ENCODE results near the gene ACOT2.
A peak's percentile ranks its signal among the peaks of the same experiment; 100 is the strongest.
"Not testable (repeated sequence)": the region's sequence is repeated elsewhere in the genome, so short reads cannot be mapped to it uniquely, and the experiment has no call there.

ACOT2 gene, protein sequence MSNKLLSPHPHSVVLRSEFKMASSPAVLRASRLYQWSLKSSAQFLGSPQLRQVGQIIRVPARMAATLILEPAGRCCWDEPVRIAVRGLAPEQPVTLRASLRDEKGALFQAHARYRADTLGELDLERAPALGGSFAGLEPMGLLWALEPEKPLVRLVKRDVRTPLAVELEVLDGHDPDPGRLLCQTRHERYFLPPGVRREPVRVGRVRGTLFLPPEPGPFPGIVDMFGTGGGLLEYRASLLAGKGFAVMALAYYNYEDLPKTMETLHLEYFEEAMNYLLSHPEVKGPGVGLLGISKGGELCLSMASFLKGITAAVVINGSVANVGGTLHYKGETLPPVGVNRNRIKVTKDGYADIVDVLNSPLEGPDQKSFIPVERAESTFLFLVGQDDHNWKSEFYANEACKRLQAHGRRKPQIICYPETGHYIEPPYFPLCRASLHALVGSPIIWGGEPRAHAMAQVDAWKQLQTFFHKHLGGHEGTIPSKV

DNA sequence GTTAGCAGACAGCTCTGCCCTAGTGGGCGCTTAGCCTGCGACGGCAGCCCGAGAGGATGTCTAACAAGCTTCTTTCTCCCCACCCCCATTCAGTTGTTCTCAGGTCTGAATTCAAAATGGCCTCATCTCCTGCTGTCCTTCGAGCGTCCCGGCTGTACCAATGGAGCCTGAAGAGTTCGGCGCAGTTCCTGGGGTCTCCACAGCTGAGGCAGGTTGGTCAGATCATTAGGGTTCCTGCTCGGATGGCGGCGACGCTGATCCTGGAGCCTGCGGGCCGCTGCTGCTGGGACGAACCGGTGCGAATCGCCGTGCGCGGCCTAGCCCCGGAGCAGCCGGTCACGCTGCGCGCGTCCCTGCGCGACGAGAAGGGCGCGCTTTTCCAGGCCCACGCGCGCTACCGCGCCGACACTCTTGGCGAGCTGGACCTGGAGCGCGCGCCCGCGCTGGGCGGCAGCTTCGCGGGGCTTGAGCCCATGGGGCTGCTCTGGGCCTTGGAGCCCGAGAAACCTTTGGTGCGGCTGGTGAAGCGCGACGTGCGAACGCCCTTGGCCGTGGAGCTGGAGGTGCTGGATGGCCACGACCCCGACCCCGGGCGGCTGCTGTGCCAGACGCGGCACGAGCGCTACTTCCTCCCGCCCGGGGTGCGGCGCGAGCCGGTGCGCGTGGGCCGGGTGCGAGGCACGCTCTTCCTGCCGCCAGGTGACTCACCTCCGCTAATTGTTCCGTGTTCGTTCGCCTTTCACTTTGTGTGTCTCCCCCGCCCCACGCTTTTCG lies at the start of gene ACOT2:
Gene ACOT2 (plus strand): TSS at position 29 of the 774 bp plus-strand sequence. CDS start 28 bp downstream, at position 57.
- Histone ChIP-seq H3K4me3 (peak within 1 kb of the TSS; percentile 87), H3K27ac (peak within 1 kb of the TSS; percentile 95 to 99)

GRCh38 chr14:73521229-73521628 lies 47.8 kb upstream of the ACOT2 start:
- no peak for DNase-seq (ENCODE audit: low spot score)
- no peak for TF ChIP-seq CTCF (IDR thresholded peaks at IDR 0.05)
- H3K4me3 ChIP-seq: no peak overlapping the region
- H3K27ac ChIP-seq: no peak overlapping the region

More for the DNA sequence above, at the start of gene ACOT2:
- peak; percentile 94 for DNase-seq (ENCODE audit: low spot score)

DNA sequence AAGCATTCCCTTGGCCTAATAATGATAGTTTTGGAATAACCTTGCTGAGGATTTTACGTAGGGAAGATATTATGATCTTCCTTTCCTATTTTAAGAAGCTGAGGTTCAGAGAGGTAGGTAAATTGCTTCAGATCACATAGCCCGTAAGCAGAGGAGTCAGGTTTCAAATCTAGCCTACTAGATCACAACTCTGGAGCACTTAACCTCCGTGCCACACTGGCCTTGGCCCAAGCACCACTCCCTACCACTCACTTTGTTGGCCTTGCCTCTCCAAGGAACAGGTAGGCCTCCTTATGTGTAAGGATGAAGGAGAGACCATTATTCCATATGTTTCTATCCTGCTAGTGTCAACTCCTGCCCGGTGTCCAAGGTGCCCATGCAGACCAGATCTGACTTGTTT lies 44.5 kb upstream of the ACOT2 start:
- TF ChIP-seq CTCF (IDR thresholded peaks at IDR 0.05): no peak
- no peak overlapping the region for H3K27ac ChIP-seq
- no peak for DNase-seq (ENCODE audit: low spot score)
- no peak overlapping the region for H3K4me3 ChIP-seq

- no peak for DNase-seq (ENCODE audit: low spot score)
- no peak overlapping the region for H3K27ac ChIP-seq
- H3K4me3 ChIP-seq: no peak overlapping the region
- no peak for TF ChIP-seq CTCF (IDR thresholded peaks at IDR 0.05)
Measured at GRCh38 chr14:73526036-73526984, 42.7 kb upstream of the ACOT2 start.

- H3K27ac ChIP-seq; H3K4me3 ChIP-seq; DNase-seq (ENCODE audit: low spot score): not testable (repeated sequence)
Measured at GRCh38 chr14:73529356-73529755, 39.7 kb upstream of the ACOT2 start.

DNA sequence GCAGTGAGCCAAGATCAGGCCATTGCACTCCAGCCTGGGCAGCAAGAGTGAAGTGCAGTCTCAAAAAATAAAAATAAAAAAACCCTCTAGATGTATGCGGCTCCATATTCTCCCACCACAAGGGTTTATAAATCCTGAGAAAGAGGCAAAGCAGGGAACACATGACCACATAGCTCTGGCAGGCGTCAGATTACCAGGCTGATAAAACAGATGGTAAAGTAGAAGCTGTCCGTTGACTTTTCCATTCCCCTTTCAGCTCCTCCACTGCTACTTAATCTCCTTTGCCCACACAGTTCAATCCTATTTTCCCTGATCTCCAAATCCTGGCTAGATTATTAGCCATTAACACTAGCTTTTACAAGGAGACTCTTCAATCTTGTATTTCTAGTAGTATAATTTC lies 37.0 kb upstream of the ACOT2 start:
- H3K4me3 ChIP-seq; DNase-seq (ENCODE audit: low spot score); H3K27ac ChIP-seq: not testable (repeated sequence)

- DNase-seq (ENCODE audit: low spot score): not testable (repeated sequence)
- H3K27ac ChIP-seq: peak overlapping the region in 1 of 2 donors; percentile 94
- peak overlapping the region; percentile 74 for H3K4me3 ChIP-seq
Measured at GRCh38 chr14:73537244-73538045, 31.6 kb upstream of the ACOT2 start.

DNA sequence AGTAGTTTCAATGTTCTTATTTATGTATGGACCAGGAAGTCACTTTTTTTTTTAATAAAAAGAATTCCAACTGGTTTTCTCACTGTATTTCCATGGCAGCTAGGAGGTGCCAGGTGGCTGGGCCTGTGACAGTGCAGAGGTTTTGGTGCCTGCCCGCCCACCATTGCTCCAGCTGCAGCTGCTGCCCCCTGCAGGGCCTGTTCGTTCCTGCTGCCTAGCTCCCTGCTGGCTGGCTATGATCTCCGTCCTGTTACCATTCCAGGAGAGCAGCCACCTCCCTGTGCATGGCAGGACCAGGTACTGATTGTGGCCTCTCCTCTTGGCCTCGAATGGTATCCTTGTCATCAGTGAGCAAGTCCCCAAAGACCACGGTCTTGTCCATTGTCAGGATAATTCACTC lies 30.0 kb upstream of the ACOT2 start:
- H3K4me3 ChIP-seq; DNase-seq (ENCODE audit: low spot score); H3K27ac ChIP-seq: not testable (repeated sequence)

GRCh38 chr14:73542961-73543360 lies 26.1 kb upstream of the ACOT2 start:
- DNase-seq (ENCODE audit: low spot score); H3K27ac ChIP-seq; H3K4me3 ChIP-seq: not testable (repeated sequence)

- not testable (repeated sequence) for DNase-seq (ENCODE audit: low spot score); H3K4me3 ChIP-seq; H3K27ac ChIP-seq
Measured at GRCh38 chr14:73545353-73545752, 23.7 kb upstream of the ACOT2 start.

GRCh38 chr14:73549097-73549496 lies 19.9 kb upstream of the ACOT2 start:
- not testable (repeated sequence) for DNase-seq (ENCODE audit: low spot score); H3K27ac ChIP-seq

DNA sequence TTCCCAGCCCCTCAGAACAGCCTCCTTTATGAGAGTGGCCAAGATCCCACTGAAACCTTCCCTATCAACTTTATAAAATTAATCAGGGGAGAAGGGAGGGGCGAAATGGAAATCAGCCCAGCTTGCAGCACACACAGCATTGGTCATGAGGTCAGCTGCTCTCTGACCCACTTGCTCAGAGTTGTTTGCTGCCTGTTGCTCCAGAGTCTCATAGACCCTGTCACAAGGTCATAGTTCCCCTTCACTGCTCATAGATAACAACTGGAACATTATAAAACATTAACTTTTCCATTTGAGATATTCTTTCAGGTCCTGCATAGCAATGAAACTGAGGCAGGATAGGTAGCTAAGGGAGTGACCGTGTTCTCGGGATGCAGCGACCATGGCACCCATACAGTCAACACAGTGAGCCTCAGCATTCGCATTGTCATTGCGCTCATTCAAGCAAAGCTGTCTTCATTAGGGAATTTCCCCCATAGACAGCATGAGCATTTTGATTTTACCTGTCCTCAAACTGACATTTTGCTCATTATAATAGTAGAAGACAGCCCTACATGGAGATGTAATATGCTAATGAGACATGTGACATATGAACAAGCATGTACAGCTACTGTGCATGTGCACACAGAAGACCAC lies 19.0 kb upstream of the ACOT2 start:
- DNase-seq (ENCODE audit: low spot score); H3K27ac ChIP-seq; H3K4me3 ChIP-seq: not testable (repeated sequence)

More at GRCh38 chr14:73549097-73549496, 19.9 kb upstream of the ACOT2 start:
- not testable (repeated sequence) for H3K4me3 ChIP-seq

Data from coronary artery (tissue), 2 donors.